HG03139 (cell line): ENCODE results near the gene UBN1.

ENCODE experiments used
- ATAC-seq: cut with Tn5 transposase; IDR thresholded peaks from one replicate; pipeline ENCODE4 v1.9.1; 2021; ENCODE audit not compliant: unreplicated experiment

Gene UBN1

GRCh38 chr16:4846901-4847773, at the start of gene UBN1, which contains the start of gene GLYR1:
UBN1 (plus strand) TSS chr16:4847481; CDS start chr16:4852918, 5,437 bp downstream.
GLYR1 (minus strand) TSS chr16:4847288; CDS start chr16:4847265, 23 bp downstream.
- ATAC-seq: peak; percentile 87

- ATAC-seq: no peak
Measured at GRCh38 chr16:4797805-4798252, 49.5 kb upstream of the UBN1 start.

GRCh38 chr16:4798456-4798855, 48.8 kb upstream of the UBN1 start:
- no peak for ATAC-seq

- ATAC-seq: no peak
Measured at GRCh38 chr16:4799171-4799855, 48.0 kb upstream of the UBN1 start.

- ATAC-seq: no peak
Measured at GRCh38 chr16:4800290-4801041, 46.8 kb upstream of the UBN1 start.

- no peak for ATAC-seq
Measured at GRCh38 chr16:4801051-4801961, 46.0 kb upstream of the UBN1 start.

- ATAC-seq: peak; percentile 42
Measured at GRCh38 chr16:4801962-4802658, 45.2 kb upstream of the UBN1 start, which contains the start of gene ROGDI. ROGDI (minus strand) TSS chr16:4802633; CDS start chr16:4802571, 62 bp downstream.

GRCh38 chr16:4802659-4803287, 44.5 kb upstream of the UBN1 start:
- ATAC-seq: peak; percentile 85

GRCh38 chr16:4803401-4803844, 43.9 kb upstream of the UBN1 start:
- no peak for ATAC-seq

GRCh38 chr16:4803898-4804762, 43.2 kb upstream of the UBN1 start:
- no peak for ATAC-seq

GRCh38 chr16:4805231-4805630, 42.0 kb upstream of the UBN1 start:
- ATAC-seq: no peak

- no peak for ATAC-seq
Measured at GRCh38 chr16:4806280-4806679, 41.0 kb upstream of the UBN1 start.

- no peak for ATAC-seq
Measured at GRCh38 chr16:4811242-4811641, 36.0 kb upstream of the UBN1 start.

GRCh38 chr16:4811773-4812172, 35.5 kb upstream of the UBN1 start:
- no peak for ATAC-seq

GRCh38 chr16:4813251-4814003, 33.9 kb upstream of the UBN1 start:
- ATAC-seq: no peak

- ATAC-seq: no peak
Measured at GRCh38 chr16:4814046-4814445, 33.2 kb upstream of the UBN1 start.

GRCh38 chr16:4814542-4815173, 32.6 kb upstream of the UBN1 start:
- no peak for ATAC-seq
